G401 (cell line): ENCODE measurements around the gene ADK. TPM values are rescaled to one million over a fixed set of nuclear protein-coding genes. Genes with fewer than 3 reads are reported as not detected.
A peak's percentile ranks its signal among the peaks of the same experiment; 100 is the strongest.
"Not testable (repeated sequence)": the region's sequence is repeated elsewhere in the genome, so short reads cannot be mapped to it uniquely, and the experiment has no call there.

Experiments used
- DNase-seq: peaks from one replicate; pipeline ENCODE4 v3.0.0-alpha.2; 2015; ENCODE audit warnings: low spot score
- in situ Hi-C: cut with HindIII; loops from 2 replicates; pipeline ENCODE4 v1.10.0; 2016; ENCODE audit warnings: low sequenced_read_pairs, mixed read lengths
- total RNA-seq: library from RNA; depleted of rRNA; stranded (reverse); fragments of >200 nt; shearing (Covaris generic); gene quantifications from 2 replicates; pipeline ENCODE4 v1.2.3, GENCODE V29; 2014

The ADK gene
- total RNA-seq, 1 experiment from 2014 or later, result 99.5 TPM

GRCh38 chr10:74544106-74544505 lies 393.1 kb downstream of the ADK start:
- in situ Hi-C loops, result no loop called here
- DNase-seq, result no peak

GRCh38 chr10:74548676-74549075 lies 397.7 kb downstream of the ADK start:
- DNase-seq, result no peak
- in situ Hi-C loops, result no loop called here

GRCh38 chr10:74556072-74556705 lies 405.2 kb downstream of the ADK start:
- DNase-seq, result no peak
- in situ Hi-C loops, result no loop called here

DNA sequence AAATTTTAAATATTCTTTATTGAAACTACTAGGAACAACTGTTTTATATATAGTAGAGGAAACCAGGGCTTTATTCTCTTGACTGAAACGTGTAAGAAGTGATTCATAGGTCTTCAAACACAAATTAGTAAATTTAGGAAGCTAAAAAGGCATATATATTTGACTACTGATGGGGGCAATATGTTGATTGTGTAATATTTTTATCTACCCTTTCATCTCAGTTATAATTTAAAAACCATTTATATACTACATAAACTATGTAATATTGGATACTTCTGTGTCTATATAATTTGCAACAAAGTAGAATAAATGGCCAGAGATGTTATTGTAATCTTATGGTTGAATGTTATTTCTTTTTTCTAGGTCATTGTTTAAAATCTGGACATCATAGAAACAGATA lies 406.1 kb downstream of the ADK start:
- in situ Hi-C loops, result no loop called here
- DNase-seq, result no peak

GRCh38 chr10:74558403-74558802 lies 407.4 kb downstream of the ADK start:
- DNase-seq, result no peak
- in situ Hi-C loops, result no loop called here

- in situ Hi-C loops, result no loop called here
- DNase-seq, result no peak
These were observed 407.9 kb downstream of the ADK start for GRCh38 chr10:74558897-74559296.

DNA sequence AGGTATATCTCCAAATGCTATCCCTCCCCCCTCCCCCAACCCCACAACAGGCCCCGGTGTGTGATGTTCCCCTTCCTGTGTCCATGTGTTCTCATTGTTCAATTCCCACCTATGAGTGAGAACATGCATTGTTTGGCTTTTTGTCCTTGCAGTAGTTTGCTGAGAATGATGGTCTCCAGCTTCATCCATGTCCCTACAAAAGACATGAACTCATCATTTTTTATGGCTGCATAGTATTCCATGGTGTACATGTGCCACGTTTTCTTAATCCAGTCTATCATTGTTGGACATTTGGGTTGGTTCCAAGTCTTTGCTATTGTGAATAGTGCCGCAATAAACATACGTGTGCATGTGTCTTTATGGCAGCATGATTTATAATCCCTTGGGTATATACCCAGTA lies 417.9 kb downstream of the ADK start:
- DNase-seq, in situ Hi-C loops: not testable (repeated sequence)

- in situ Hi-C loops, DNase-seq: not testable (repeated sequence)
These were observed 422.5 kb downstream of the ADK start for GRCh38 chr10:74573497-74573896.

DNA sequence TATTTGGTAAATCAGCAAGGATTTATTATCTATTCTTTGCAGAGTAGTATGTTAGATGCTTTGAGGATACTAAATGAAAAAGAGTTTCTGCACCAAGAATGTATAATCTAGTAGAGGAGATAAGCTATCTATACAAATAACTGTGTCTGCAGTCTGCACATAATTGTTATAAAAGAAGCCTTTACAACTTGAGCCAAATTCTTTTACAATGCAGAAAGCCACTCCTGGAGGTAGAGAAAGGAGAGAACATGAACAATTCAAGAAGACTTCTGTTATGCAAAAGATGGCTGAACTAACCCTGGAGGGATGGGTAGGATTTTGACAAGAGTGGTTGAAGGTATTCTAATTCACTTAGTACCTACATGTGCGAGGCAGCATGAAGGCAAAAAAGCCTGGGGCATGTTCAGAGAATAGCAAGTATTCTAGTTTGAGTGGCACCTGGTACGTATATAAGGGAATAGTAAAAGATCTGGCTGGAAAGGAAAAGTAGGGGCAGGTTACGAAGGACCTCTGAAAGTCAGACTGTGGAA lies 424.2 kb downstream of the ADK start:
- no peak for DNase-seq
- in situ Hi-C loops, result no loop called here

GRCh38 chr10:74575912-74576311 lies 424.9 kb downstream of the ADK start:
- in situ Hi-C loops, result no loop called here
- no peak for DNase-seq

DNA sequence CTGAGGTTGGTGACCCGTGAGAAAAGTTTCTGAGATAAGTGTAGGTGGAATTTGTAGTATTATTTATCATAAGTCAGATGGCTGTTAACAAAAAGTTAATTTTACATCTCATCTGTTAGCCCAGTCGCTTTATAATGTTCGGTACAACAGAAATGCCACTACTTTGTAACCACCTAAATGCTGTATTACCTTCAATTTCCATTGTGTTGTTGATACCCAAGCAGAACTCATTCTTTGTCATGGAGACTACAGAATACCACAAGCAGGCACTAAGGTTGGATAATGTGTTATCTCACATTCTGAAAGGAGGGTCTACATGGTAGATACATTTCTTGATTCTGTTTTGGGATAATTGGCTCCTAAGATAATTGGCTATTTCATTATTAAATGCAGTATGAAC lies 425.6 kb downstream of the ADK start:
- in situ Hi-C loops, result no loop called here
- DNase-seq, result no peak

DNA sequence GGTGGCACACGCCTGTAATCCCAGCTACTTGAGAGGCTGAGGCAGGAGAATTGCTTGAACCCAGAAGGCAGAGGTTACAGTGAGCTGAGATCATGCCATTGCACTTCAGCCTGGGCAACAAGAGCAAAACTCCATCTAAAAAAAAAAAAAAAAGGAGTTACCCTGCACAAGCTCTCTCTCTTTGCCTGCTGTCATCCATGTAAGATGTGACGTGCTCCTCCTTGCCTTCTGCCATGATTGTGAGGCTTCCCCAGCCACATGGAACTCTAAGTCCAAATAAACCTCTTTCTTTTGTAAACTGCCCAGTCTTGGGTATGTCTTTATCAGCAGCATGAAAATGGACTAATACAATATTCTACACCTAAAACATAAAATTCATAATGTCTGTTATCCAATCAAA lies 429.4 kb downstream of the ADK start:
- DNase-seq, result not testable (repeated sequence)

GRCh38 chr10:74582566-74582965 lies 431.5 kb downstream of the ADK start:
- in situ Hi-C loops, result no loop called here
- no peak for DNase-seq

More for the DNA sequence above, 429.4 kb downstream of the ADK start:
- in situ Hi-C loops, result not testable (repeated sequence)

DNA sequence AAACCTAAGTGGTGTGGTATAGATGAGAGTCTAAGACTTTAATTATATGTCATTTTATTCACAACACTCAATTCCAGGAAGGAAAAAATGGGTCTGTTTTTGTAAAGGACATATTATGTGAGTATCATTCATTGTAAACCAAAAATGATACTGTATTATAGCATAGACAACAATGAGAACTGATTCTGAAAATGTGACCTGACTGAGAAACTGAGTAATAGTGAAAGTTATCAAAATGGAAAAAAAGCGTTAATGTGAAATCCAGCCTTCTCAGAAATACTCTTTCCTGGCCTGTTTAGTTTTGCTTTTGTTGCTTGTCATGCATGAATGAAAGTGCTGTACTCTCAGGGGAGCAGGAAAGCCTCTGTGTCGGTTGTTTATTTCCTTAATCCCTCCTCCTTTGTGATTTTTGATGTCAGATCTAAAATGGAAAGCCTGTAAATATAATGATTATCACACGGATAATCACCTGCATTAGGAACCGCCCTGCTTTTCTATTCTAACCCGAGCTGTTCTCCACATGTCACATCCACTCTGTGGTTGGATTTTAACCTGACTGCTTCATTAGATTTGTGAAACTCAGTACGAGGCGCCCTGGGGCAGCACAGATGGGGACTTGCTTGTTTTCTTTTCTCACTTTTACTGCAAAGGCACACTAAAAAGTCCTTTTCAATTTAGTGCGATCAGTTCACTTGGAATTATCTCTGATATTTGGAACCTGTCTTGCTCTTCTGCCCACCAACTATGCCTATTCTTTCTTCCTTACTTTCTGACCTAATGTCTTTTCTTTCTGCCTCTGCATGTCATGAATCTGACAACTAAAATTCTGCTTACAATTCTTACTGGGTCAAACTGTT lies 434.4 kb downstream of the ADK start:
- in situ Hi-C loops, result no loop called here
- DNase-seq, result peak; percentile 77

DNA sequence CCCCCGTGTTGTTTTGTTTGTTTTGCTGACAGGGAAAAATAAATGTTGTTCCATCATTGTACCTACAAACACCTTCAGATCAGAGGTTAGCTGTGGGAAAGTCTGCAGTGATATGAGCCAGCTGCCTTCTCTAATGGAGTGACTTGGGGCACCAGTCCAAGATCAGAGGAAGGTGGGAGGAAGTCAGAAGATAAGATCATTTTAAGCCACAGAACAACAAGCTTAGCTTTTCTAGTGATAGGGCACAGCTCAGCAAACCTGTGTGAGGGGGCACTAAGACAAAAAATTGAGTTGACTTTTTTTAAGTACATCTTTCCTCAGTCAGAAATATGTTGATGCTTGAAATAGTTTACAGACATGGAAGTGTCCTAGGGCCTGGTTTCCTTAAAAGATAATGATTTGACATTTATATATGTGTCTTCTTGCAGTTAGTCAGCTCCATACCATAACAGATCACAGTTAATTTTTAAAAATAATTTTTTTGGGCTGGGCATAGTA lies 435.1 kb downstream of the ADK start:
- in situ Hi-C loops, result no loop called here
- DNase-seq, result peak; percentile 69

DNA sequence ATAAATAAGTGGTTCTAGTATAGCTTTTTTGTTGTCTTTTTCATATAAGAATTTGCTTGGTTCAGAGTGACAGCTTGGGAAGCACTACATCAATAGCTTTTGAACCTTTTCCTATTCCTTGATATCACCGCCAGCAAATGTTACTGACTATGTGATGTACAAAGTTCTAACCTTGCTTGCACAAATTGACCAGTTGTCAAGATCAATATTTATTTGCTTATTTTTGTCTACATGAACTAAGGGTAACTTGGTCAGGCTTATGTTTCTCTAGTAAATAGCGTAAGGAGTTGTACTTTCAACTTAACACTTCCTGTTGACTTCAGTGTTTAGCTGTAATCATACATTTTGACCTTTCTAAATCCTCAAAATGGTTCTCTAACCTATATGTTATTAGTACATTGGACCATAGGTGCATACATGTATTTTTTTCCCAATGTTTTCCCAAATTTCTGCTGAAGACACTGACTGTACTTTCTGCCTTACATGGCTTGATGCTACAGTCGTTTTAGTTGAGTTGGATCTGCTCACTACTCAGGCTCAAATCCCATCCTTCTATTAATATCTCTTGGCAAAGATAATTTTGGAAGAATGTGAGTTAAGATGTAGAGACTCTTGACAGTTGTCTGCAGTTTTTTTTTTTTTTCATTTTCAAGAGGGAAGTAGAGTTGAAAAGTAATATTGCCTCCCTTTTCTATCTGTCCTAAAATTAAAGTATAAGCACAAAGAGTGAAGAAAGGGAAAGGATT lies 436.3 kb downstream of the ADK start:
- peak; percentile 27 for DNase-seq
- in situ Hi-C loops, result no loop called here

GRCh38 chr10:74589226-74589673 lies 438.2 kb downstream of the ADK start:
- in situ Hi-C loops, result no loop called here
- DNase-seq, result peak; percentile 73

GRCh38 chr10:74589851-74590250 lies 438.8 kb downstream of the ADK start:
- no peak for DNase-seq
- in situ Hi-C loops, result no loop called here

GRCh38 chr10:74593470-74593869 lies 442.4 kb downstream of the ADK start:
- DNase-seq, result no peak
- in situ Hi-C loops, result no loop called here
